Activated T-cell treated with anti-CD3 and anti-CD28 coated beads, Interleukin-2, amount 50 U/mL, for 1 hour (primary cell): Measurements from ENCODE around the gene UGT1A8.
"Not testable (repeated sequence)": the region's sequence is repeated elsewhere in the genome, so short reads cannot be mapped to it uniquely, and the experiment has no call there.

Source experiments
- DNase-seq: peaks from one replicate; pipeline ENCODE4 v3.0.0-alpha.2; 2020

The UGT1A8 gene

GRCh38 chr2:233736868-233737653 lies 119.6 kb downstream of the UGT1A8 start:
- DNase-seq, result not testable (repeated sequence)

GRCh38 chr2:233740870-233741269 lies 123.4 kb downstream of the UGT1A8 start:
- DNase-seq, result no peak

GRCh38 chr2:233743464-233744259 lies 126.2 kb downstream of the UGT1A8 start:
- no peak for DNase-seq

- DNase-seq, result no peak
Measured at GRCh38 chr2:233745073-233745755, 127.8 kb downstream of the UGT1A8 start.

GRCh38 chr2:233745838-233746237 lies 128.4 kb downstream of the UGT1A8 start:
- DNase-seq, result not testable (repeated sequence)

- no peak for DNase-seq
Measured at GRCh38 chr2:233746475-233747282, 129.2 kb downstream of the UGT1A8 start.

GRCh38 chr2:233747283-233747544 lies 129.8 kb downstream of the UGT1A8 start:
- no peak for DNase-seq

- DNase-seq, result not testable (repeated sequence)
Measured at GRCh38 chr2:233750689-233751088, 133.3 kb downstream of the UGT1A8 start.

GRCh38 chr2:233751212-233752009 lies 134.0 kb downstream of the UGT1A8 start:
- not testable (repeated sequence) for DNase-seq

- no peak for DNase-seq
Measured at GRCh38 chr2:233754872-233755611, 137.6 kb downstream of the UGT1A8 start.

- no peak for DNase-seq
Measured at GRCh38 chr2:233756429-233757081, 139.1 kb downstream of the UGT1A8 start.

GRCh38 chr2:233758141-233758540 lies 140.7 kb downstream of the UGT1A8 start:
- no peak for DNase-seq

GRCh38 chr2:233758849-233759248 lies 141.4 kb downstream of the UGT1A8 start:
- no peak for DNase-seq

- DNase-seq, result no peak
Measured at GRCh38 chr2:233760043-233760442, 142.6 kb downstream of the UGT1A8 start, which contains the start of gene UGT1A1. Gene UGT1A1 (plus strand): TSS chr2:233760270. CDS start chr2:233760288, 18 bp downstream.

- no peak for DNase-seq
Measured at GRCh38 chr2:233761040-233761769, 143.8 kb downstream of the UGT1A8 start.

- DNase-seq, result no peak
Measured at GRCh38 chr2:233764264-233764663, 146.8 kb downstream of the UGT1A8 start.

- DNase-seq, result no peak
Measured at GRCh38 chr2:233764761-233765160, 147.3 kb downstream of the UGT1A8 start.

GRCh38 chr2:233766416-233766815 lies 149.0 kb downstream of the UGT1A8 start:
- DNase-seq, result no peak

GRCh38 chr2:233768076-233768475 lies 150.6 kb downstream of the UGT1A8 start:
- DNase-seq, result no peak

- no peak for DNase-seq
Measured at GRCh38 chr2:233769260-233769659, 151.8 kb downstream of the UGT1A8 start.
